SJCRH30 (cell line): Measurements from ENCODE around the gene CBX2. TPM values are rescaled to one million over a fixed set of nuclear protein-coding genes. Genes with fewer than 3 reads are reported as not detected.

Source experiments
- DNase-seq, 2 experiments: peaks; one replicate each; pipeline ENCODE4 v3.0.0-alpha.2; 2015 to 2020
- H3K27ac ChIP-seq: fragments of 250-450 bp; sonication (Bioruptor Pico); 2 replicates; pipeline ENCODE4 v1.5.1; 2020; ENCODE audit warnings: mild to moderate bottlenecking, moderate library complexity
- H3K27me3 ChIP-seq: fragments of 250-450 bp; sonication (Bioruptor Pico); 2 replicates; pipeline ENCODE4 v1.5.1; 2020; ENCODE audit warnings: mild to moderate bottlenecking, moderate library complexity
- H3K36me3 ChIP-seq: fragments of 250-450 bp; sonication (Bioruptor Pico); 2 replicates; pipeline ENCODE4 v1.5.1; 2020; ENCODE audit warnings: mild to moderate bottlenecking, moderate library complexity
- H3K4me1 ChIP-seq: fragments of 250-450 bp; sonication (Bioruptor Pico); 2 replicates; pipeline ENCODE4 v1.5.1; 2020; ENCODE audit warnings: mild to moderate bottlenecking, moderate library complexity
- H3K4me3 ChIP-seq: fragments of 250-450 bp; sonication (Bioruptor Pico); 2 replicates; pipeline ENCODE4 v1.5.1; 2020; ENCODE audit warnings: mild to moderate bottlenecking, moderate library complexity
- H3K9me3 ChIP-seq: fragments of 250-450 bp; sonication (Bioruptor Pico); replicated peaks from 2 replicates; pipeline ENCODE4 v1.5.1; 2020; ENCODE audit warnings: mild to moderate bottlenecking, moderate library complexity
- total RNA-seq: library from RNA; depleted of rRNA; stranded (reverse); fragments of >200 nt; shearing (Covaris generic); gene quantifications from 2 replicates; pipeline ENCODE4 v1.2.3, GENCODE V29; 2014; rRNA removed

The CBX2 gene
- total RNA-seq, 1 experiment from 2014 or later = 90.0 TPM

GRCh38 chr17:79834565-79835469, 56.9 kb downstream of the CBX2 start:
- Histone ChIP-seq H3K4me1 (peaks cover 12% of the 10 kb centered on the region), H3K27ac (no peak overlapping the region), H3K27me3 (no peaks in the 10 kb centered on the region), H3K36me3 (peaks cover 30% of the 10 kb centered on the region), H3K9me3 (no peaks in the 10 kb centered on the region), H3K4me3 (no peak overlapping the region)
- no peak for DNase-seq

DNA sequence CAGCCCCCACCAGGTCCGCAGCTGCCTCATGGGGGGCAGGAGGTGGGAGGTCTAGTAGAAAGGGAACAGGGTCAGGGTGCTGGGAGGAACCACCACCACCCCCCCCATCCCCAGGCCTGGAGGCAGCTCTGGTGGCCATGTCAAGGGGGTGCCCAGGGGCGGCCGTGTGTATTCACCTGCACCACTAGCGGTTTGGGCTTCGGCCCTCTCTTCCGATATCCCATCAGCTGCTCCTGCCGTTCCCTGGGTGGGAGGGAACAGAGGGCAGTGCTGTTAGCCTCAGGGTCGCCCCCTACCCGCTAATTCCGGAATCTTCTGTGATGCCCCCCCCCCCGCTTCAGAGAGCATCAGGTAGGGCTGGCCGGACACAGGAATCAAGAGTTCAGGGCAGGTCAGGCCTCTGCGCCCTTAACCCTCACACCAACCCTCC, 57.5 kb downstream of the CBX2 start:
- Histone ChIP-seq H3K4me3 (no peak overlapping the region), H3K27me3 (no peaks in the 10 kb centered on the region), H3K27ac (no peak overlapping the region), H3K4me1 (peaks cover 12% of the 10 kb centered on the region), H3K36me3 (peaks cover 30% of the 10 kb centered on the region), H3K9me3 (no peaks in the 10 kb centered on the region)
- DNase-seq = no peak

DNA sequence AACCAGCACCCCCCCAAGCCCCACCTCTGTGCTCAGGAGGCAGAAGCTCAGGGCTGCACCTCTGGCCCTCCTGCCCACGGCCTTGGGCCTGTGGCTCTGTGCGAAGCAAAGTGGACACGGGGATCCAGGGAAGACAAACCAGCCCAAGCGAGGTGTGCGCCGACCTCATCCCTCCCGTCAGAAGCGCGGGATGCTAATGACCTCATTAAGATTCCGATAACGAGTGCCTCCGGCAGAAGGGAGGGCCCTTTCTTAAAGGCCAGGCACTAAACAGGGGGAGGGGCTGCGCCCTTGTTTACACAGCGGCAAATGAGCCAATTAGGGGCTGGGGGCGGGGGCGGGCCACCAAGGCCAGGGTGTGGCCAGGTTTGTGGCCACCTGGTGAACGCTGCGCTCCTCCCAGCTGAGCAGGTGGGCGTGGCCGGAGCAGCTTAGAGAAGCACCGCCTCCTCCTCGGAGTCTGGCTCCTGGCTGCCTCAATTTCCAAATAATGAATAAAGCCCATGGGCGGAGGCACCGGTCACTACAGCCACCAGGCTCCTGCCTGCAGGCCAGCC, 58.1 kb downstream of the CBX2 start:
- H3K4me3 ChIP-seq = no peak overlapping the region
- H3K27me3 ChIP-seq = no peaks in the 10 kb centered on the region
- H3K4me1 ChIP-seq = peaks cover 12% of the 10 kb centered on the region
- H3K27ac ChIP-seq = no peak overlapping the region
- no peaks in the 10 kb centered on the region for H3K9me3 ChIP-seq
- no peak for DNase-seq
- H3K36me3 ChIP-seq = peaks cover 30% of the 10 kb centered on the region

GRCh38 chr17:79836510-79836971, 58.6 kb downstream of the CBX2 start:
- Histone ChIP-seq H3K27ac (no peak overlapping the region), H3K9me3 (no peaks in the 10 kb centered on the region), H3K4me1 (peaks cover 12% of the 10 kb centered on the region), H3K27me3 (peaks cover under 1% of the 10 kb centered on the region; the same call in 1 of the 2 replicates), H3K36me3 (peaks cover 30% of the 10 kb centered on the region), H3K4me3 (0 out of 2 replicates have a peak overlapping the region, but pooled peaks have one; percentile 66)
- DNase-seq = no peak

- no peak overlapping the region for H3K27ac ChIP-seq
- peak; percentile 49 to 54 for DNase-seq
Observed at GRCh38 chr17:79836972-79837887, 59.3 kb downstream of the CBX2 start.

More at GRCh38 chr17:79836972-79837887, 59.3 kb downstream of the CBX2 start:
- peaks cover 30% of the 10 kb centered on the region for H3K36me3 ChIP-seq
- H3K9me3 ChIP-seq = no peaks in the 10 kb centered on the region
- H3K27me3 ChIP-seq = peaks cover 7% of the 10 kb centered on the region
- H3K4me3 ChIP-seq = peak overlapping the region; percentile 66
- peaks cover 12% of the 10 kb centered on the region for H3K4me1 ChIP-seq

Other genes starting within 250 kb of the CBX2 start
- 0.96 and 1.0 TPM in 2 replicates for gene RBFOX3, start 167.1 kb upstream of the CBX2 start, total RNA-seq
- gene ENPP7, start 47.2 kb upstream of the CBX2 start, total RNA-seq = not detected in 2 replicates
- gene CBX8, start 18.9 kb downstream of the CBX2 start, total RNA-seq = 8.2 and 11.3 TPM in 2 replicates
- 26.3 and 30.2 TPM in 2 replicates for gene CBX4, start 61.3 kb downstream of the CBX2 start, total RNA-seq